Smooth muscle cell of bladder (primary cell): Measurements from ENCODE around the gene FAM72B. TPM values are rescaled to one million over a fixed set of nuclear protein-coding genes. Genes with fewer than 3 reads are reported as not detected.

Source experiments
- total RNA-seq: library from RNA; depleted of rRNA; stranded (reverse); fragments of >200 nt; gene quantifications from 2 replicates; pipeline ENCODE4 v1.2.3, GENCODE V29; 2014

The FAM72B gene
- total RNA-seq, result 0.92 and 1.1 TPM in 2 replicates

GRCh38 chr1:121184290-121185127, at the start of gene FAM72B, which contains the start of gene SRGAP2C:
FAM72B (minus strand) TSS chr1:121184340; CDS start chr1:121183489, 851 bp downstream.
SRGAP2C (plus strand) TSS chr1:121184975; CDS start chr1:121187447, 2,472 bp downstream.

Other genes starting within 250 kb of the FAM72B start
- 21.3 and 25.3 TPM in 2 replicates for gene SRGAP2C, start 635 bp upstream of the FAM72B start, total RNA-seq